ENCODE data around the gene C1QTNF5. TPM values are rescaled to one million over a fixed set of nuclear protein-coding genes. Genes with fewer than 3 reads are reported as not detected.
A peak's percentile ranks its signal among the peaks of the same experiment; 100 is the strongest.

The C1QTNF5 gene
- total RNA-seq, 4 donors from 2014 or later, result 5.3 to 18.8 (median 10.3) TPM

GRCh38 chr11:119306373-119306890 is 34.3 kb downstream of the C1QTNF5 start:
- Histone ChIP-seq H3K27ac (peak overlapping the region; percentile 46 to 78 (median 73)), H3K36me3 (peaks cover 0 to 81% (median 6%) of the 10 kb centered on the region in 3 donors), H3K27me3 (no peaks in the 10 kb centered on the region), H3K4me1 (peaks cover 6 to 45% (median 20%) of the 10 kb centered on the region in 3 donors), H3K4me3 (no peak overlapping the region), H3K9me3 (no peaks in the 10 kb centered on the region)
- WGBS, 2 donors, result 43 to 83% methylated on average over 3 to 4 of the region's 5 CpGs
- DNase-seq, result no peak
- TF ChIP-seq CTCF (IDR thresholded peaks at IDR 0.05) (no peak), POLR2A (IDR thresholded peaks at IDR 0.05) (no peak)
- intact Hi-C loops (cut with DNase I), result no loop called here

GRCh38 chr11:119305556-119306372 is 34.9 kb downstream of the C1QTNF5 start:
- no peak for TF ChIP-seq POLR2A (IDR thresholded peaks at IDR 0.05)
- TF ChIP-seq CTCF (IDR thresholded peaks at IDR 0.05), result no peak
- H3K27ac ChIP-seq, result peak overlapping the region; percentile 46 to 78 (median 73)
- H3K4me1 ChIP-seq, result peaks cover 5 to 45% (median 19%) of the 10 kb centered on the region in 3 donors
- intact Hi-C loops (cut with DNase I), result no loop called here
- no peak for DNase-seq
- H3K9me3 ChIP-seq, result no peaks in the 10 kb centered on the region
- WGBS, 2 donors, result 75 to 78% methylated on average over 5 to 7 of the region's 7 CpGs
- peaks cover 0 to 84% (median 6%) of the 10 kb centered on the region in 3 donors for H3K36me3 ChIP-seq
- no peaks in the 10 kb centered on the region for H3K27me3 ChIP-seq
- no peak overlapping the region for H3K4me3 ChIP-seq

- Histone ChIP-seq H3K27ac (no peak overlapping the region), H3K27me3 (no peaks in the 10 kb centered on the region), H3K4me3 (no peak overlapping the region), H3K36me3 (peaks cover 5 to 92% (median 17%) of the 10 kb centered on the region in 3 donors), H3K4me1 (peaks cover 0 to 40% (median 14%) of the 10 kb centered on the region in 3 donors), H3K9me3 (no peaks in the 10 kb centered on the region)
- WGBS, 2 donors, result 81 to 84% methylated on average over 5 of the region's 5 CpGs
- intact Hi-C loops (cut with DNase I), result no loop called here
- DNase-seq, result no peak
- TF ChIP-seq CTCF (IDR thresholded peaks at IDR 0.05) (no peak), POLR2A (IDR thresholded peaks at IDR 0.05) (no peak)
Observed at GRCh38 chr11:119303227-119303718, 37.4 kb downstream of the C1QTNF5 start.

DNA sequence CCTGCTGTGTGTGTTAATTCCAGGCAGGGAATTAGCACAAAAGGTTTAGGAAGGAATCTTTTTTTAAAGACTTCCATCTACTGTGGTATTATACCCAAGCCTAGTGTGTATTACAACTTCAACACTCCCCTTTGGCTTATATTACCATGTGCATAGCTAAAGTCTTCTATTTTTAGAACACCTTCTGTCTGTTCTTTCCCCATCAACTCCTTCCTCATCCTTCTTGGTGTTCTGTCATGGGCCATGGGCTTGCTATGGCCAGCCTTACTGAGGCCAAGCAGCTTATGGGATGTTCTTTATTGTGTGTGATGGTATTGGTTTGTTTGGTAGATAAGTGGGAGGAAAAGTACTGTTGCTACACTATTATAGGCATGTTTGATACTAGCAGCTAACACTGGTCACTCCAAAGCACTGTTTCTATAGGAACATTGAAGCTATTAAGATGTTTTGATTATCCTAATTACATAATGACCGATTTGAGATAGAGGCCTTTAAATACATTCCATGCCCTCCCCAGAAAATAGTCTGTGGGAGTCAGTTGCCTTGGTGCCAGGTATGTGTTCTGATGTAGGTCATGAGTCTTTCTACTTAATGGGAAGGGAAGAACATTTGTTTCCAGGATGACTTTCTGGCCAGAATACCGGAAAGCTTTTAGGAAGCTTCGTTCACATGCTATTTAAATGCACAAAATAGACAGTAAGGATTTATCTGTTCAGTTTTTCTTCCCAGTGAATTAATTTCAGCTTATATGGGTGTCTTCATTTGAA is 40.3 kb downstream of the C1QTNF5 start:
- 65 to 76% methylated on average over 3 of the region's 3 CpGs for WGBS, 2 donors
- Histone ChIP-seq H3K36me3 (peaks cover 6 to 91% (median 17%) of the 10 kb centered on the region in 3 donors), H3K4me1 (peaks cover 0 to 22% (median 7%) of the 10 kb centered on the region in 3 donors), H3K27ac (peak overlapping the region in 3 of 4 donors; percentile 5 to 51 (median 43)), H3K4me3 (no peak overlapping the region), H3K9me3 (no peaks in the 10 kb centered on the region), H3K27me3 (no peaks in the 10 kb centered on the region)
- intact Hi-C loops (cut with DNase I), result no loop called here
- DNase-seq, result no peak
- TF ChIP-seq CTCF (IDR thresholded peaks at IDR 0.05), result no peak
- no peak for TF ChIP-seq POLR2A (IDR thresholded peaks at IDR 0.05)
